H1 (cell line): ENCODE data around the gene ABL2. TPM values are rescaled to one million over a fixed set of nuclear protein-coding genes. Genes with fewer than 3 reads are reported as not detected.
A peak's percentile ranks its signal among the peaks of the same experiment; 100 is the strongest.

Source experiments
- KDM1A ChIP-seq: fragments of 200-600, 300-600 bp; sonication (generic); IDR thresholded peaks from 2 replicates; pipeline ENCODE4 v1.7.1; 2016; ENCODE audit warnings: mild to moderate bottlenecking, low read length, borderline replicate concordance
- KDM4A ChIP-seq: IDR thresholded peaks from one replicate; pipeline ENCODE4 v1.7.1; 2012; ENCODE audit warnings: low read depth, mild to moderate bottlenecking, moderate library complexity, low read length, inconsistent platforms; ENCODE audit not compliant: severe bottlenecking
- POLR2A ChIP-seq, 2 experiments: IDR thresholded peaks; 1 replicate in 1 of 2; 2 replicates in 1 of 2; pipeline ENCODE4 v1.6.1; 2011; ENCODE audit warnings: low read depth in 2 of 2, low read length in 2 of 2, mild to moderate bottlenecking in 2 of 2; ENCODE audit errors: control extremely low read depth in 1 of 2
- RAD21 ChIP-seq, 2 experiments: IDR thresholded peaks in 1 of 2; conservative IDR thresholded peaks in 1 of 2; 2 replicates each; pipeline ENCODE4 v1.6.1; 2011; ENCODE audit warnings: low read depth in 2 of 2, low read length in 2 of 2, improper control_type of control experiment in 1 of 2, inconsistent platforms in 1 of 2, mild to moderate bottlenecking in 1 of 2, moderate library complexity in 1 of 2
- TEAD4 ChIP-seq: IDR thresholded peaks from 2 replicates; pipeline ENCODE4 v1.6.1; 2012; ENCODE audit warnings: low read depth, low read length, inconsistent platforms, mixed read lengths
- polyA plus RNA-seq, 7 experiments: library from polyadenylated mRNA; depleted of rRNA in 3 of 7; stranded (reverse) in 5 of 7; unstranded in 2 of 7; fragments of >200 nt in 5 of 7; fragments of 200-250 nt in 2 of 7; gene quantifications; 1 replicate in 5 of 7; 2 replicates in 1 of 7; 4 replicates in 1 of 7; pipeline versions ENCODE4 v1.2.1 to v1.2.3, GENCODE V29; 2011 to 2013; ENCODE audit warnings: missing spikeins in 2 of 7, mixed read lengths in 2 of 7
- total RNA-seq: library from RNA; stranded (reverse); fragmentation: NEBNext Ultra II Directional; extraction: Animal tissue kit (Norgen Biotek cat#: 25700); gene quantifications from 2 replicates; pipeline ENCODE4 v1.2.1, GENCODE V29; 2021
- TF ChIP-seq, protein P1 (sequence below): IDR thresholded peaks from 2 replicates; pipeline ENCODE4 v1.6.1; 2012; ENCODE audit warnings: low read length, inconsistent platforms
- TF ChIP-seq, protein P2 (sequence below): fragments of 300-600 bp; sonication (generic); IDR thresholded peaks from 2 replicates; pipeline ENCODE4 v1.7.1; 2012; ENCODE audit warnings: low read length, moderate library complexity, mild to moderate bottlenecking, inconsistent platforms; ENCODE audit not compliant: insufficient replicate concordance

The ABL2 gene
- total and polyA plus RNA-seq, 2 of the 8 experiments (the other 6 are each of a cell fraction or from before 2014, with no cell fraction given) = 4.5 to 19.1 TPM

DNA sequence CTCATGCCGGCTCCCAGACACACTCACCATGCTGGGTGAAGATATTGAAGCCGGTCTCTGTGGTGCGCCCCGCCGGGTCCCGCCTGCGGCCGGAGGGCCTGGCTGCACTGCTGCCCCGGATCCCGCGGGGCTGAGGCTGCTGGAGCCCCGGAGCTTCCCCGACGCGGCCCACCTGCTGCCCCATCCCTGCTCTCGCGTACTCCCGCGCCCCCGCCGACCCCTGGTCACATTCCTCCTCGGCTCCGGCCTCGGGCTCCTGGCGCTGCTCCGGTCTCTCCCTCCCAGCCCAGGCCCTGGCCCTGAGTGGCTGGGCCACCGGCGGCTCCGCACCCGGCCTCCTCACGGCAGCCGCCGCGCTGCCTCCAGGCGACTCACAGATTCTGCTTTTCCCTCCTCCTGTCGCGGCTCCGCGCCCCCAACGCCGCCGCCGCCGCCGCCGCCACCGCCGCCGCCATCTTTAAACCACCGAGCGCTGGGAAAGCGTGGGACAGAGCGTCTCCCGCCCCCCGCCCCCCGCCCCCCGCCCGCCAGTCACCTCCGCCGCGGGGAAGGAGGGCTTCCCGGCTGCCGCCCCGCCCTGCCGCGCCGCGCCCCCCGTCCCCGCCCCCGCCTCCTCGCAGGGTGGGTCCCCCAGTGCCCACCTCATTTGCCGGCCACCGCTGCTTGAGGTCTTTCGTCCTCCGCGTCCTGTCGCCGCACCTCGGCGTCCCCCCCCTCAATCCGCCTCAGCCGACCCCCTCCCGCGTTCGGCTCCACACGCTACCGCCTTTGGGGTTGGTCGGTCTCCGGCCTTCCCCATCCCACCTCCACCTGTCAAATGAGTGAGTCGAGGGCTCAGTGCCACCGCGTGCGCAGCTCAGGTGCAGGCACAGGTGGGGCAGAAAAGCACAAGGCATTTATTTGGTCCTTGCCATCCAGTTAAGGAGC lies at the start of gene ABL2 (continued):
- TF ChIP-seq, protein P1, sequence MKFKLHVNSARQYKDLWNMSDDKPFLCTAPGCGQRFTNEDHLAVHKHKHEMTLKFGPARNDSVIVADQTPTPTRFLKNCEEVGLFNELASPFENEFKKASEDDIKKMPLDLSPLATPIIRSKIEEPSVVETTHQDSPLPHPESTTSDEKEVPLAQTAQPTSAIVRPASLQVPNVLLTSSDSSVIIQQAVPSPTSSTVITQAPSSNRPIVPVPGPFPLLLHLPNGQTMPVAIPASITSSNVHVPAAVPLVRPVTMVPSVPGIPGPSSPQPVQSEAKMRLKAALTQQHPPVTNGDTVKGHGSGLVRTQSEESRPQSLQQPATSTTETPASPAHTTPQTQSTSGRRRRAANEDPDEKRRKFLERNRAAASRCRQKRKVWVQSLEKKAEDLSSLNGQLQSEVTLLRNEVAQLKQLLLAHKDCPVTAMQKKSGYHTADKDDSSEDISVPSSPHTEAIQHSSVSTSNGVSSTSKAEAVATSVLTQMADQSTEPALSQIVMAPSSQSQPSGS = no peak
- no peak for TF ChIP-seq RAD21 (IDR thresholded peaks at IDR 0.05 in 1 of 2, conservative IDR thresholded peaks at IDR 0.05 in 1 of 2; ENCODE audit: low read depth in 2 of 2, low read length in 2 of 2)
- TF ChIP-seq, protein P2, sequence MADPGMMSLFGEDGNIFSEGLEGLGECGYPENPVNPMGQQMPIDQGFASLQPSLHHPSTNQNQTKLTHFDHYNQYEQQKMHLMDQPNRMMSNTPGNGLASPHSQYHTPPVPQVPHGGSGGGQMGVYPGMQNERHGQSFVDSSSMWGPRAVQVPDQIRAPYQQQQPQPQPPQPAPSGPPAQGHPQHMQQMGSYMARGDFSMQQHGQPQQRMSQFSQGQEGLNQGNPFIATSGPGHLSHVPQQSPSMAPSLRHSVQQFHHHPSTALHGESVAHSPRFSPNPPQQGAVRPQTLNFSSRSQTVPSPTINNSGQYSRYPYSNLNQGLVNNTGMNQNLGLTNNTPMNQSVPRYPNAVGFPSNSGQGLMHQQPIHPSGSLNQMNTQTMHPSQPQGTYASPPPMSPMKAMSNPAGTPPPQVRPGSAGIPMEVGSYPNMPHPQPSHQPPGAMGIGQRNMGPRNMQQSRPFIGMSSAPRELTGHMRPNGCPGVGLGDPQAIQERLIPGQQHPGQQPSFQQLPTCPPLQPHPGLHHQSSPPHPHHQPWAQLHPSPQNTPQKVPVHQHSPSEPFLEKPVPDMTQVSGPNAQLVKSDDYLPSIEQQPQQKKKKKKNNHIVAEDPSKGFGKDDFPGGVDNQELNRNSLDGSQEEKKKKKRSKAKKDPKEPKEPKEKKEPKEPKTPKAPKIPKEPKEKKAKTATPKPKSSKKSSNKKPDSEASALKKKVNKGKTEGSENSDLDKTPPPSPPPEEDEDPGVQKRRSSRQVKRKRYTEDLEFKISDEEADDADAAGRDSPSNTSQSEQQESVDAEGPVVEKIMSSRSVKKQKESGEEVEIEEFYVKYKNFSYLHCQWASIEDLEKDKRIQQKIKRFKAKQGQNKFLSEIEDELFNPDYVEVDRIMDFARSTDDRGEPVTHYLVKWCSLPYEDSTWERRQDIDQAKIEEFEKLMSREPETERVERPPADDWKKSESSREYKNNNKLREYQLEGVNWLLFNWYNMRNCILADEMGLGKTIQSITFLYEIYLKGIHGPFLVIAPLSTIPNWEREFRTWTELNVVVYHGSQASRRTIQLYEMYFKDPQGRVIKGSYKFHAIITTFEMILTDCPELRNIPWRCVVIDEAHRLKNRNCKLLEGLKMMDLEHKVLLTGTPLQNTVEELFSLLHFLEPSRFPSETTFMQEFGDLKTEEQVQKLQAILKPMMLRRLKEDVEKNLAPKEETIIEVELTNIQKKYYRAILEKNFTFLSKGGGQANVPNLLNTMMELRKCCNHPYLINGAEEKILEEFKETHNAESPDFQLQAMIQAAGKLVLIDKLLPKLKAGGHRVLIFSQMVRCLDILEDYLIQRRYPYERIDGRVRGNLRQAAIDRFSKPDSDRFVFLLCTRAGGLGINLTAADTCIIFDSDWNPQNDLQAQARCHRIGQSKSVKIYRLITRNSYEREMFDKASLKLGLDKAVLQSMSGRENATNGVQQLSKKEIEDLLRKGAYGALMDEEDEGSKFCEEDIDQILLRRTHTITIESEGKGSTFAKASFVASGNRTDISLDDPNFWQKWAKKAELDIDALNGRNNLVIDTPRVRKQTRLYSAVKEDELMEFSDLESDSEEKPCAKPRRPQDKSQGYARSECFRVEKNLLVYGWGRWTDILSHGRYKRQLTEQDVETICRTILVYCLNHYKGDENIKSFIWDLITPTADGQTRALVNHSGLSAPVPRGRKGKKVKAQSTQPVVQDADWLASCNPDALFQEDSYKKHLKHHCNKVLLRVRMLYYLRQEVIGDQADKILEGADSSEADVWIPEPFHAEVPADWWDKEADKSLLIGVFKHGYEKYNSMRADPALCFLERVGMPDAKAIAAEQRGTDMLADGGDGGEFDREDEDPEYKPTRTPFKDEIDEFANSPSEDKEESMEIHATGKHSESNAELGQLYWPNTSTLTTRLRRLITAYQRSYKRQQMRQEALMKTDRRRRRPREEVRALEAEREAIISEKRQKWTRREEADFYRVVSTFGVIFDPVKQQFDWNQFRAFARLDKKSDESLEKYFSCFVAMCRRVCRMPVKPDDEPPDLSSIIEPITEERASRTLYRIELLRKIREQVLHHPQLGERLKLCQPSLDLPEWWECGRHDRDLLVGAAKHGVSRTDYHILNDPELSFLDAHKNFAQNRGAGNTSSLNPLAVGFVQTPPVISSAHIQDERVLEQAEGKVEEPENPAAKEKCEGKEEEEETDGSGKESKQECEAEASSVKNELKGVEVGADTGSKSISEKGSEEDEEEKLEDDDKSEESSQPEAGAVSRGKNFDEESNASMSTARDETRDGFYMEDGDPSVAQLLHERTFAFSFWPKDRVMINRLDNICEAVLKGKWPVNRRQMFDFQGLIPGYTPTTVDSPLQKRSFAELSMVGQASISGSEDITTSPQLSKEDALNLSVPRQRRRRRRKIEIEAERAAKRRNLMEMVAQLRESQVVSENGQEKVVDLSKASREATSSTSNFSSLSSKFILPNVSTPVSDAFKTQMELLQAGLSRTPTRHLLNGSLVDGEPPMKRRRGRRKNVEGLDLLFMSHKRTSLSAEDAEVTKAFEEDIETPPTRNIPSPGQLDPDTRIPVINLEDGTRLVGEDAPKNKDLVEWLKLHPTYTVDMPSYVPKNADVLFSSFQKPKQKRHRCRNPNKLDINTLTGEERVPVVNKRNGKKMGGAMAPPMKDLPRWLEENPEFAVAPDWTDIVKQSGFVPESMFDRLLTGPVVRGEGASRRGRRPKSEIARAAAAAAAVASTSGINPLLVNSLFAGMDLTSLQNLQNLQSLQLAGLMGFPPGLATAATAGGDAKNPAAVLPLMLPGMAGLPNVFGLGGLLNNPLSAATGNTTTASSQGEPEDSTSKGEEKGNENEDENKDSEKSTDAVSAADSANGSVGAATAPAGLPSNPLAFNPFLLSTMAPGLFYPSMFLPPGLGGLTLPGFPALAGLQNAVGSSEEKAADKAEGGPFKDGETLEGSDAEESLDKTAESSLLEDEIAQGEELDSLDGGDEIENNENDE = no peak
- no peak for TF ChIP-seq TEAD4
- TF ChIP-seq POLR2A (IDR thresholded peaks at IDR 0.05; ENCODE audit: control extremely low read depth in 1 of 2, low read depth in 2 of 2, low read length in 2 of 2) = no peak; a peak in 1 of 3 replicates
- TF ChIP-seq KDM4A = peak; percentile 53
- no peak for TF ChIP-seq KDM1A
